GM23338 (cell line): ENCODE measurements around the gene VSIR. TPM values are rescaled to one million over a fixed set of nuclear protein-coding genes. Genes with fewer than 3 reads are reported as not detected.

Experiments
- ATAC-seq: fragments of 200-7000 bp; cut with Tn5 transposase; 3 replicates; pipeline ENCODE4 v1.9.1; 2020
- DNase-seq: peaks from one replicate; pipeline ENCODE4 v3.0.0-alpha.2; 2015; ENCODE audit warnings: low spot score
- H2AFZ ChIP-seq: fragments of 200-600 bp; sonication (generic); 2 replicates; pipeline ENCODE4 v1.8.0; 2016; ENCODE audit warnings: antibody characterized with exemption, mild to moderate bottlenecking, moderate library complexity
- H3F3A ChIP-seq: fragments of 200-600 bp; sonication (generic); replicated peaks from 2 replicates; pipeline ENCODE4 v1.8.0; 2017; ENCODE audit warnings: antibody characterized with exemption, mixed run types, low read depth
- H3K27ac ChIP-seq: fragments of 200-600 bp; sonication (generic); 2 replicates; pipeline ENCODE4 v1.6.1; 2016; ENCODE audit warnings: low read depth
- H3K27me3 ChIP-seq: fragments of 200-600 bp; sonication (generic); 2 replicates; pipeline ENCODE4 v1.8.0; 2016; ENCODE audit warnings: mild to moderate bottlenecking, mixed run types, moderate library complexity; ENCODE audit not compliant: insufficient read depth
- H3K36me3 ChIP-seq: fragments of 200-600 bp; sonication (generic); 2 replicates; pipeline ENCODE4 v1.8.0; 2016; ENCODE audit warnings: mild to moderate bottlenecking; ENCODE audit not compliant: insufficient read depth
- H3K4me1 ChIP-seq: fragments of 200-600 bp; sonication (generic); 2 replicates; pipeline ENCODE4 v1.8.0; 2016; ENCODE audit warnings: mild to moderate bottlenecking, moderate library complexity; ENCODE audit not compliant: insufficient read depth
- H3K4me2 ChIP-seq: fragments of 200-600 bp; sonication (generic); 2 replicates; pipeline ENCODE4 v1.7.1; 2017; ENCODE audit warnings: mixed run types
- H3K4me3 ChIP-seq: fragments of 200-600 bp; sonication (generic); 2 replicates; pipeline ENCODE4 v1.6.1; 2016; ENCODE audit warnings: mixed run types
- H3K79me2 ChIP-seq: fragments of 200-600 bp; sonication (generic); replicated peaks from 2 replicates; pipeline ENCODE4 v1.8.0; 2017; ENCODE audit warnings: mild to moderate bottlenecking; ENCODE audit not compliant: insufficient read depth
- H3K9me2 ChIP-seq: fragments of 200-600 bp; sonication (generic); 2 replicates; pipeline ENCODE4 v1.8.0; 2017; ENCODE audit not compliant: insufficient read depth
- H4K20me1 ChIP-seq: fragments of 200-600 bp; sonication (generic); replicated peaks from 2 replicates; pipeline ENCODE4 v1.8.0; 2017; ENCODE audit warnings: mild to moderate bottlenecking; ENCODE audit not compliant: insufficient read depth
- H3K27ac Mint-ChIP-seq: 2 replicates; pipeline ENCODE4 v1.8.0; 2020; ENCODE audit warnings: inconsistent platforms, mild to moderate bottlenecking, moderate library complexity, mixed read lengths
- H3K27me3 Mint-ChIP-seq: 3 replicates; pipeline ENCODE4 v1.8.0; 2022; ENCODE audit warnings: low read depth, mild to moderate bottlenecking, moderate library complexity, mixed read lengths, inconsistent platforms; ENCODE audit not compliant: insufficient read depth, poor library complexity
- H3K36me3 Mint-ChIP-seq: 3 replicates; pipeline ENCODE4 v1.8.0; 2021; ENCODE audit warnings: low read depth, mild to moderate bottlenecking, inconsistent platforms, moderate library complexity, mixed read lengths
- H3K4me1 Mint-ChIP-seq: 3 replicates; pipeline ENCODE4 v1.8.0; 2020; ENCODE audit warnings: mild to moderate bottlenecking, inconsistent platforms, mixed read lengths
- H3K4me3 Mint-ChIP-seq: 3 replicates; pipeline ENCODE4 v1.8.0; 2021; ENCODE audit warnings: moderate library complexity, mild to moderate bottlenecking, inconsistent platforms, mixed read lengths
- H3K9me3 Mint-ChIP-seq: 3 replicates; pipeline ENCODE4 v1.8.0; 2020; ENCODE audit warnings: moderate library complexity, mild to moderate bottlenecking, inconsistent platforms, mixed read lengths
- CREB1 ChIP-seq: fragments of 250-450 bp; sonication (Bioruptor Pico); IDR thresholded peaks from 2 replicates; pipeline ENCODE4 v1.5.0; 2020; ENCODE audit warnings: low read depth, mild to moderate bottlenecking, moderate library complexity
- CTCF ChIP-seq, 2 experiments: fragments of 200-600 bp in 1 of 2; sonication (generic) in 1 of 2; conservative IDR thresholded peaks; 2 replicates each; pipeline versions ENCODE4 v1.5.1 to v1.6.1; 2016 to 2017; ENCODE audit warnings: antibody characterized with exemption in 2 of 2, low read depth in 2 of 2, mild to moderate bottlenecking in 2 of 2, moderate library complexity in 1 of 2
- ETS1 ChIP-seq: IDR thresholded peaks from 2 replicates; pipeline ENCODE4 v1.6.1; 2016; ENCODE audit warnings: antibody characterized with exemption
- EZH2 ChIP-seq: fragments of 200-600 bp; sonication (generic); IDR thresholded peaks from one replicate; pipeline ENCODE4 v1.8.0; 2017; ENCODE audit warnings: antibody characterized with exemption, mild to moderate bottlenecking, low read depth; ENCODE audit not compliant: unreplicated experiment
- EZH2phosphoT487 ChIP-seq: fragments of 200-600 bp; sonication (generic); IDR thresholded peaks from one replicate; pipeline ENCODE4 v1.8.1; 2018; ENCODE audit warnings: antibody characterized with exemption; ENCODE audit not compliant: unreplicated experiment
- JUNB ChIP-seq: IDR thresholded peaks from one replicate; pipeline ENCODE4 v1.6.1; 2016; ENCODE audit warnings: antibody characterized with exemption; ENCODE audit not compliant: unreplicated experiment
- NANOG ChIP-seq: IDR thresholded peaks from 2 replicates; pipeline ENCODE4 v1.6.1; 2016; ENCODE audit warnings: antibody characterized with exemption, borderline replicate concordance
- POLR2AphosphoS5 ChIP-seq: IDR thresholded peaks from 2 replicates; pipeline ENCODE4 v1.6.1; 2016; ENCODE audit warnings: antibody characterized with exemption, low read depth
- REST ChIP-seq: IDR thresholded peaks from one replicate; pipeline ENCODE4 v1.6.1; 2018; ENCODE audit warnings: antibody characterized with exemption; ENCODE audit not compliant: unreplicated experiment
- STAT1 ChIP-seq: IDR thresholded peaks from one replicate; pipeline ENCODE4 v1.6.1; 2016; ENCODE audit warnings: antibody characterized with exemption; ENCODE audit not compliant: unreplicated experiment
- ZNF114 ChIP-seq: fragments of 250-450 bp; sonication (Bioruptor Pico); IDR thresholded peaks from 2 replicates; pipeline ENCODE4 v1.5.0; 2020; ENCODE audit warnings: mild to moderate bottlenecking, moderate library complexity
- ZNF331 ChIP-seq: fragments of 250-450 bp; sonication (Bioruptor Pico); IDR thresholded peaks from 2 replicates; pipeline ENCODE4 v1.5.0; 2020; ENCODE audit warnings: low read depth, mild to moderate bottlenecking, moderate library complexity
- ZNF462 ChIP-seq: fragments of 250-450 bp; sonication (Bioruptor Pico); IDR thresholded peaks from 2 replicates; pipeline ENCODE4 v1.5.0; 2020; ENCODE audit warnings: mild to moderate bottlenecking, moderate library complexity
- polyA plus RNA-seq: library from polyadenylated mRNA; unstranded; fragments of >200 nt; fragmentation: Nextera tagmentation; extraction: Ambion mirVana; gene quantifications from 2 replicates; pipeline ENCODE4 v1.2.1, GENCODE V29; 2016
- total RNA-seq: library from RNA; depleted of rRNA; stranded (reverse); fragments of >200 nt; shearing (Covaris generic); gene quantifications from 2 replicates; pipeline ENCODE4 v1.2.3, GENCODE V29; 2014

The VSIR gene
- total and polyA plus RNA-seq, 2 experiments from 2014 or later = 0.10 to 0.74 TPM

GRCh38 chr10:71784679-71785272 lies 11.5 kb upstream of the VSIR start:
- DNase-seq (no peak), ATAC-seq (no peak)
- Histone ChIP-seq H2AFZ (no peak overlapping the region), H3K4me2 (no peak overlapping the region), H3F3A (no peaks in the 10 kb centered on the region), H3K27me3 (no peaks in the 10 kb centered on the region), H3K79me2 (no peaks in the 10 kb centered on the region), H3K36me3 (no peaks in the 10 kb centered on the region), H4K20me1 (no peaks in the 10 kb centered on the region), H3K27ac (no peak overlapping the region), H3K4me1 (peaks cover 8% of the 10 kb centered on the region), H3K4me3 (no peak overlapping the region), H3K9me2 (no peaks in the 10 kb centered on the region)
- Mint-ChIP-seq H3K36me3 (no peaks in the 10 kb centered on the region), H3K4me3 (no peak overlapping the region), H3K27me3 (peaks cover 22% of the 10 kb centered on the region), H3K27ac (no peak overlapping the region), H3K9me3 (no peaks in the 10 kb centered on the region), H3K4me1 (peaks cover 21% of the 10 kb centered on the region)
- TF ChIP-seq EZH2phosphoT487 (no peak), STAT1 (no peak), CREB1 (CRISPR knock-in tag) (no peak), ETS1 (no peak), CTCF (conservative IDR thresholded peaks at IDR 0.05; ENCODE audit: low read depth in 2 of 2) (no peak), POLR2AphosphoS5 (no peak), ZNF331 (no peak), EZH2 (no peak), ZNF114 (CRISPR knock-in tag) (no peak), REST (no peak), JUNB (no peak), ZNF462 (CRISPR knock-in tag) (no peak), NANOG (no peak)
